Measurements from ENCODE around the gene ACOT11. TPM values are rescaled to one million over a fixed set of nuclear protein-coding genes. Genes with fewer than 3 reads are reported as not detected.

The ACOT11 gene
- total RNA-seq, 2 donors from 2014 or later = 3.9 to 6.3 TPM

DNA sequence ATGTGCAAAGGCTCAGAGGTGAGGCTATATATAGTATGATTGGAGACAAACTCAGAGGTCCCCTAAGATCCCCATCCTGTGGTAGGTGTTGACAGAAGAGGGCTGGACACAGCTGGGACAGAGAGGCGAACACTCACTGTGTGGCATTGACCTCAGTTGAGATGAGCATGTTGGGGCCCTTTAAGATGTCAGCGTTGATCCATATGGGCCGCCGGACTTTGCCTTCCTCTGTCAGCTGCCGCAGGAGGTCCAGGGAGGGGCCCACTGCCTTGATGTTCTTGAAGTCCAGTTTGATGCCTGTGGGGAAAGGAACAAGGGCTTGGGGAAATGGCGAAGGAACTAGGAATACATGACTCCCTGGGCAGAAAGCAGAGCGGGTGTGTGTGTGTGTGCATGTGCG, 66.5 kb downstream of the ACOT11 start:
- no peak for DNase-seq
- intact Hi-C loops (cut with DNase I) = no loop called here
- TF ChIP-seq POLR2A (IDR thresholded peaks at IDR 0.05) = no peak
- TF ChIP-seq, protein P1, sequence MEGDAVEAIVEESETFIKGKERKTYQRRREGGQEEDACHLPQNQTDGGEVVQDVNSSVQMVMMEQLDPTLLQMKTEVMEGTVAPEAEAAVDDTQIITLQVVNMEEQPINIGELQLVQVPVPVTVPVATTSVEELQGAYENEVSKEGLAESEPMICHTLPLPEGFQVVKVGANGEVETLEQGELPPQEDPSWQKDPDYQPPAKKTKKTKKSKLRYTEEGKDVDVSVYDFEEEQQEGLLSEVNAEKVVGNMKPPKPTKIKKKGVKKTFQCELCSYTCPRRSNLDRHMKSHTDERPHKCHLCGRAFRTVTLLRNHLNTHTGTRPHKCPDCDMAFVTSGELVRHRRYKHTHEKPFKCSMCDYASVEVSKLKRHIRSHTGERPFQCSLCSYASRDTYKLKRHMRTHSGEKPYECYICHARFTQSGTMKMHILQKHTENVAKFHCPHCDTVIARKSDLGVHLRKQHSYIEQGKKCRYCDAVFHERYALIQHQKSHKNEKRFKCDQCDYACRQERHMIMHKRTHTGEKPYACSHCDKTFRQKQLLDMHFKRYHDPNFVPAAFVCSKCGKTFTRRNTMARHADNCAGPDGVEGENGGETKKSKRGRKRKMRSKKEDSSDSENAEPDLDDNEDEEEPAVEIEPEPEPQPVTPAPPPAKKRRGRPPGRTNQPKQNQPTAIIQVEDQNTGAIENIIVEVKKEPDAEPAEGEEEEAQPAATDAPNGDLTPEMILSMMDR (IDR thresholded peaks at IDR 0.05) = no peak
- 70 to 76% methylated on average over 7 to 8 of the region's 8 CpGs for WGBS, 2 donors
- Histone ChIP-seq H3K27me3 (no peaks in the 10 kb centered on the region), H3K36me3 (replicated peaks in 1 of 2; ENCODE audit: insufficient read depth in 1 of 2, low read depth in 2 of 2) (no peaks in the 10 kb centered on the region), H3K4me3 (no peak overlapping the region), H3K27ac (no peak overlapping the region), H3K4me1 (no peaks in the 10 kb centered on the region), H3K9me3 (no peaks in the 10 kb centered on the region)
- ATAC-seq = no peak

- DNase-seq (peak in 1 of 4 donors; percentile 30), ATAC-seq (no peak)
- Histone ChIP-seq H3K4me1 (no peaks in the 10 kb centered on the region), H3K36me3 (replicated peaks in 1 of 2; ENCODE audit: insufficient read depth in 1 of 2, low read depth in 2 of 2) (no peaks in the 10 kb centered on the region), H3K9me3 (no peaks in the 10 kb centered on the region), H3K27me3 (no peaks in the 10 kb centered on the region), H3K27ac (no peak overlapping the region), H3K4me3 (no peak overlapping the region)
- intact Hi-C loops (cut with DNase I) = no loop called here
- TF ChIP-seq POLR2A (IDR thresholded peaks at IDR 0.05) = no peak
- TF ChIP-seq, protein P1 (IDR thresholded peaks at IDR 0.05) = no peak
- 50 to 66% methylated on average over 12 to 13 of the region's 13 CpGs for WGBS, 2 donors
Observed at GRCh38 chr1:54615531-54616279, 67.7 kb downstream of the ACOT11 start.

DNA sequence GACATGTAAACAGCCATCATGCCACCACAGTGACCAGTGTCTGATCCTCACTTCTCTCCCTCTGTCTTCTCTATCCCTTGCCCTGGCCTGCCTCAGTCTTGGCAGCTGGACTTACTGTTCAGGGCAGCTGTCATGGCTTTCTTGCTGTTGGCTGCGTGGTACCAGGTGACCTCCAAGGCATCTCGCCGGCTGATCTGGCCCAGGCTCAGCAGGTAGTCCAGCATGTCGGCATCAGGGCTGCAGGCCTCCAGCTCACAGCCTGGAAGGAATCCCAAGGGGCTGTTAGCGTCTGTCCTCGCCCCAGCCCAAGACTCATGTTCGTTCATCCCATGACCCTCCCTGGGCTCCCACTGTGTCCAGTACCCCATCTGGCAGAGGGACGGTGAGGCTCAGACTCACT, 71.7 kb downstream of the ACOT11 start:
- H3K27me3 ChIP-seq = no peaks in the 10 kb centered on the region
- H3K9me3 ChIP-seq = no peaks in the 10 kb centered on the region
- no peak overlapping the region for H3K4me3 ChIP-seq
- no peaks in the 10 kb centered on the region for H3K4me1 ChIP-seq
- 81 to 82% methylated on average over 8 of the region's 8 CpGs for WGBS, 2 donors
- DNase-seq (no peak), ATAC-seq (no peak)
- intact Hi-C loops (cut with DNase I) = no loop called here
- no peak overlapping the region for H3K27ac ChIP-seq
- TF ChIP-seq, protein P1 (IDR thresholded peaks at IDR 0.05) = no peak
- no peak for TF ChIP-seq POLR2A (IDR thresholded peaks at IDR 0.05)
- H3K36me3 ChIP-seq (replicated peaks in 1 of 2; ENCODE audit: insufficient read depth in 1 of 2, low read depth in 2 of 2) = no peaks in the 10 kb centered on the region

GRCh38 chr1:54623216-54624007, 75.4 kb downstream of the ACOT11 start, which contains the start of gene FAM151A:
Gene FAM151A, minus strand, starts transcription at chr1:54623525. Its CDS starts 130 bp downstream, at chr1:54623395.
- Histone ChIP-seq H3K27me3 (no peaks in the 10 kb centered on the region), H3K4me1 (no peaks in the 10 kb centered on the region), H3K4me3 (no peak within 1 kb of the TSS), H3K36me3 (replicated peaks in 1 of 2; ENCODE audit: insufficient read depth in 1 of 2, low read depth in 2 of 2) (no peaks in the 10 kb centered on the region), H3K9me3 (no peaks in the 10 kb centered on the region), H3K27ac (no peak within 1 kb of the TSS)
- intact Hi-C loops (cut with DNase I) = no loop called here
- DNase-seq (no peak), ATAC-seq (no peak)
- TF ChIP-seq, protein P1 (IDR thresholded peaks at IDR 0.05) = no peak
- no peak for TF ChIP-seq POLR2A (IDR thresholded peaks at IDR 0.05)
- 63 to 66% methylated on average over 16 to 18 of the region's 18 CpGs for WGBS, 2 donors
